Chondrocyte (in vitro differentiated cells): ENCODE measurements around the gene PARVB. TPM values are rescaled to one million over a fixed set of nuclear protein-coding genes. Genes with fewer than 3 reads are reported as not detected.

ENCODE experiments used
- DNase-seq: peaks from one replicate; pipeline ENCODE4 v3.0.0; 2021; ENCODE audit warnings: mixed read lengths, low spot score
- H3K27ac Mint-ChIP-seq: one replicate; pipeline ENCODE4 v1.8.0; 2021; ENCODE audit warnings: mild to moderate bottlenecking, moderate library complexity, mixed read lengths; ENCODE audit not compliant: unreplicated experiment
- H3K27me3 Mint-ChIP-seq: 2 replicates; pipeline ENCODE4 v1.8.0; 2021; ENCODE audit warnings: low read depth, mixed read lengths
- H3K36me3 Mint-ChIP-seq: 2 replicates; pipeline ENCODE4 v1.8.0; 2021; ENCODE audit warnings: low read depth, mixed read lengths
- H3K4me1 Mint-ChIP-seq: 2 replicates; pipeline ENCODE4 v1.8.0; 2021; ENCODE audit warnings: low read depth, mild to moderate bottlenecking, mixed read lengths
- H3K4me3 Mint-ChIP-seq: one replicate; pipeline ENCODE4 v1.8.0; 2021; ENCODE audit warnings: mild to moderate bottlenecking, moderate library complexity, mixed read lengths; ENCODE audit not compliant: unreplicated experiment
- H3K9me3 Mint-ChIP-seq: 2 replicates; pipeline ENCODE4 v1.8.0; 2021; ENCODE audit warnings: low read depth, mixed read lengths
- total RNA-seq: library from RNA; stranded (reverse); gene quantifications from 3 replicates; pipeline ENCODE4 v1.2.1, GENCODE V29; 2021
- TF ChIP-seq, protein P1 (sequence below): fragments of 200-600 bp; sonication (generic); IDR thresholded peaks from 2 replicates; pipeline ENCODE4 v1.5.0; 2021; ENCODE audit warnings: antibody characterized with exemption, mild to moderate bottlenecking, moderate library complexity

Gene PARVB
- total RNA-seq, 1 donor from 2014 or later = 33.6 TPM

DNA sequence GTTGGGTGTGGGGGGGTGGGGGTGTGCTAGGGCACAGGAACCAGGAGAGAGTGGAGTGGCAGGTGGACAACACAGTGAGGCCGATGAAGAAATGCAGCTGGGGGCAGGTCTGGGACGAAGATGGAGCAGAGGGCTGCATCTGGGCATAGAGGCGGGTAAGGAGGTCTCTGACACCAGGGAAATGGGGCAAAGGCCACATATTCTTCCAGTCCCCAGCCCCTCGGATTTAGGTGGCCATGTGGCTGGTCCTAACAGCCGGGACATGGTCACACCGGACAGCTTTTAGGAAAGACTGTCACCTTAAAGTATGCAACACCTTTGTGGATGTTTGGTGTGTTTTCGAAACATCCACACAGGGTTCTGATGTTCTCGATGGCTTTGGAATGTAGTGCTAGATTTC is 151.6 kb downstream of the PARVB start:
- DNase-seq = no peak
- Mint-ChIP-seq H3K27me3 (peaks cover 4% of the 10 kb centered on the region), H3K36me3 (no peaks in the 10 kb centered on the region), H3K27ac (no peak overlapping the region), H3K4me3 (no peak overlapping the region), H3K4me1 (peaks cover 4% of the 10 kb centered on the region), H3K9me3 (no peaks in the 10 kb centered on the region)
- TF ChIP-seq, protein P1, sequence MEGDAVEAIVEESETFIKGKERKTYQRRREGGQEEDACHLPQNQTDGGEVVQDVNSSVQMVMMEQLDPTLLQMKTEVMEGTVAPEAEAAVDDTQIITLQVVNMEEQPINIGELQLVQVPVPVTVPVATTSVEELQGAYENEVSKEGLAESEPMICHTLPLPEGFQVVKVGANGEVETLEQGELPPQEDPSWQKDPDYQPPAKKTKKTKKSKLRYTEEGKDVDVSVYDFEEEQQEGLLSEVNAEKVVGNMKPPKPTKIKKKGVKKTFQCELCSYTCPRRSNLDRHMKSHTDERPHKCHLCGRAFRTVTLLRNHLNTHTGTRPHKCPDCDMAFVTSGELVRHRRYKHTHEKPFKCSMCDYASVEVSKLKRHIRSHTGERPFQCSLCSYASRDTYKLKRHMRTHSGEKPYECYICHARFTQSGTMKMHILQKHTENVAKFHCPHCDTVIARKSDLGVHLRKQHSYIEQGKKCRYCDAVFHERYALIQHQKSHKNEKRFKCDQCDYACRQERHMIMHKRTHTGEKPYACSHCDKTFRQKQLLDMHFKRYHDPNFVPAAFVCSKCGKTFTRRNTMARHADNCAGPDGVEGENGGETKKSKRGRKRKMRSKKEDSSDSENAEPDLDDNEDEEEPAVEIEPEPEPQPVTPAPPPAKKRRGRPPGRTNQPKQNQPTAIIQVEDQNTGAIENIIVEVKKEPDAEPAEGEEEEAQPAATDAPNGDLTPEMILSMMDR = no peak

- Mint-ChIP-seq H3K27ac (no peak overlapping the region), H3K27me3 (peaks cover 9% of the 10 kb centered on the region), H3K9me3 (no peaks in the 10 kb centered on the region), H3K4me1 (peaks cover 11% of the 10 kb centered on the region), H3K4me3 (no peak overlapping the region), H3K36me3 (no peaks in the 10 kb centered on the region)
- TF ChIP-seq, protein P1 = no peak
- DNase-seq = no peak
Observed at GRCh38 chr22:44179196-44179988, 155.3 kb downstream of the PARVB start.

GRCh38 chr22:44179989-44180705 is 156.0 kb downstream of the PARVB start:
- H3K9me3 Mint-ChIP-seq = no peaks in the 10 kb centered on the region
- H3K27me3 Mint-ChIP-seq = peaks cover 9% of the 10 kb centered on the region
- H3K36me3 Mint-ChIP-seq = no peaks in the 10 kb centered on the region
- H3K4me3 Mint-ChIP-seq = no peak overlapping the region
- no peak for DNase-seq
- H3K27ac Mint-ChIP-seq = no peak overlapping the region
- TF ChIP-seq, protein P1 = no peak
- peaks cover 11% of the 10 kb centered on the region for H3K4me1 Mint-ChIP-seq

DNA sequence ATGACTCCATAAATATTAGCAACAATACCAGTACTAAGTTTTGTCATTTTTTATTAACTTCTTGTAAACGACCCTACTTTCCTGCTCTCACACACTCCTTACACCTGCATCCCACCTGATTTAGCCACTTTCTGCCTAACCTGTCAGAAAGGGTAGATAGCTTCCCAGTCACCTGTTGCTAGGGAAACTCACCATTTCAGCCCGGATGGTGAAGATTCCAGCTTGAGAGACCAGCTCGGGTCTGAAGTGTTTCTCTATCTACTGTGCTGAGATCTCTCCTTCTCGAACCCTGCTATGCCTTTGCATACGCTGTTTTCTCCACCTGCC is 156.6 kb downstream of the PARVB start, which contains the start of gene PARVG:
Gene PARVG (plus strand): TSS at position 220 of the 327 bp plus-strand sequence. CDS start 2,405 bp downstream, outside the sequence.
- DNase-seq = no peak
- no peaks in the 10 kb centered on the region for H3K9me3 Mint-ChIP-seq
- H3K27ac Mint-ChIP-seq = no peak within 1 kb of the TSS
- TF ChIP-seq, protein P1 = no peak
- peaks cover 9% of the 10 kb centered on the region for H3K27me3 Mint-ChIP-seq
- no peak within 1 kb of the TSS for H3K4me3 Mint-ChIP-seq
- peaks cover 11% of the 10 kb centered on the region for H3K4me1 Mint-ChIP-seq
- H3K36me3 Mint-ChIP-seq = no peaks in the 10 kb centered on the region

DNA sequence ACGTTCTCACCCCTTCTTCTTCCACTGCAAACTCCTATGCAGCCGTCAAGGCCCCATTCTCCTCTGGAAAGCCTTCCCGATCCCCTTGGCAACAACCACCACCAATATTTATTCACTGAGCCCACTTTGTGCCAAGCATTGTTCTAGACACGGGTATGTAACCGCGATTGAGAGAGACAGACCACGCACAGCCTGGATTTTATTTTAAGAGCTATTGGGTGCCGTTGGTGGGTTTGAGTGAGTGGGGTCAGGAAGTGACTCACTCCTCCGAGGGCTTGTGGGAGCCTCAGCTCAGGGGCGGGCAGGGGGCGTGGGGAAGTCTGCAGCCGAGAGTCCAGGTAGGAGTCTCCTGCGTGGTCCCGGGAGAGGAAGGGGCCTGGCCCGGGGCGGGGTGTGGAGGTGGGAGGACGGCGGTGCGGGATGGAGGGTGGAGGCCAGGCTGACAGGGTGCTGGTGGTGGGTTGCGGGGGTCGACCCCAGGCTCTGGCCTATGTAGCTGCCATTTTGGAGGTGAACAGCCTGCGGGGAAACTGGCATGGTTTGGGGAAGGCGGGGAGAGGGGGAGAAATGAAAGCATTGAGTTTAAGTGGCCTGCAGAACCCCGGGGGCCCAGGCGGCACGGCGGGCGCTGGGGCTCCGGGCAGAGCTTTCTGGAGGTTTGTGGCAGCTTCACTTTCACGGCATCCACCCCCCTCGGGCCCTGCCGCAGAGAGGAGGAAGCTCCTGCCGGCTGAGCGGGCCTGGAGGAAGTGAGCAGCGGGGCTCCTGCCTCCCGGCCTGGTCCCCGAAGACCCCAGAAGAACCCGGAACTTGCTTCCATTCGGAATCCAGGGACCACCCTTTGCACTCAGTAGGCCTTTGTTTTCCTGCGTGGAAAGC is 157.2 kb downstream of the PARVB start:
- DNase-seq = peak; percentile 87
- Mint-ChIP-seq H3K4me1 (peaks cover 11% of the 10 kb centered on the region), H3K4me3 (no peak overlapping the region), H3K9me3 (no peaks in the 10 kb centered on the region), H3K36me3 (no peaks in the 10 kb centered on the region), H3K27ac (no peak overlapping the region), H3K27me3 (peaks cover 9% of the 10 kb centered on the region)
- TF ChIP-seq, protein P1 = no peak
